Ishikawa (cell line): ENCODE results near the gene CD83.

Experiments used
- CREB1 ChIP-seq: IDR thresholded peaks from 2 replicates; pipeline ENCODE4 v1.6.1; 2012; ENCODE audit warnings: low read depth
- EGR1 ChIP-seq: IDR thresholded peaks from 2 replicates; pipeline ENCODE4 v1.6.1; 2012
- EP300 ChIP-seq: IDR thresholded peaks from 2 replicates; pipeline ENCODE4 v1.6.1; 2012; ENCODE audit warnings: borderline replicate concordance
- FOXM1 ChIP-seq: IDR thresholded peaks from 2 replicates; pipeline ENCODE4 v1.6.1; 2012; ENCODE audit warnings: low read depth, borderline replicate concordance
- RAD21 ChIP-seq: IDR thresholded peaks from 2 replicates; pipeline ENCODE4 v1.6.1; 2012; ENCODE audit warnings: low read depth
- TAF1 ChIP-seq: IDR thresholded peaks from 2 replicates; pipeline ENCODE4 v1.6.1; 2012; ENCODE audit warnings: low read depth, mild to moderate bottlenecking
- TCF12 ChIP-seq: IDR thresholded peaks from 2 replicates; pipeline ENCODE4 v1.6.1; 2012; ENCODE audit warnings: low read depth
- YY1 ChIP-seq: IDR thresholded peaks from 2 replicates; pipeline ENCODE4 v1.6.1; 2012; ENCODE audit warnings: low read depth
- ZBTB7A ChIP-seq: IDR thresholded peaks from 2 replicates; pipeline ENCODE4 v1.6.1; 2012; ENCODE audit warnings: low read depth
- TF ChIP-seq, protein P1 (sequence below): IDR thresholded peaks from 2 replicates; pipeline ENCODE4 v1.6.1; 2012
- TF ChIP-seq, protein P2 (sequence below): IDR thresholded peaks from 2 replicates; pipeline ENCODE4 v1.6.1; 2012
- TF ChIP-seq, protein P3 (sequence below): IDR thresholded peaks from 2 replicates; pipeline ENCODE4 v1.6.1; 2012; ENCODE audit warnings: low read depth, mild to moderate bottlenecking

DNA sequence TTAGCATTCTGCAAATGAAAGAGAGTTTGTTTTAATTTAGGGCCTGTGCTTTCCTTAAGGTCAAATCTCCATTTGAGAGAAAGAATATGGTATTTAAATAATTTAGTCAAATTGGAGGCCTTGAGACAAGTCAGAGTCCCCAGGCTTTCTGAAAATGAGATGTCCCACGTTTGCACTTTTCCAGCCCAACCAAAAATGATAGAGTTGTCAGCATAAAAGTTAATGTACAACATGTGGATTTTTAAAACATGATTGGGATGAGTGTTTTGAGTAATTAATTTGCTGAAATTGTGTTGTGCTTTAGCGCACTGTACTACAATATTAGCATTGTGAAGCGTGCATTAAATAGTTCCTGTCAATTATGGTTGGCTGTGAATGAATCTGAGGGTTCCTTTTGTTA is 10.0 kb downstream of the CD83 start:
- no peak for TF ChIP-seq RAD21
- no peak for TF ChIP-seq TAF1
- TF ChIP-seq CREB1, result no peak
- TF ChIP-seq, protein P1, sequence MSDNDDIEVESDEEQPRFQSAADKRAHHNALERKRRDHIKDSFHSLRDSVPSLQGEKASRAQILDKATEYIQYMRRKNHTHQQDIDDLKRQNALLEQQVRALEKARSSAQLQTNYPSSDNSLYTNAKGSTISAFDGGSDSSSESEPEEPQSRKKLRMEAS, result no peak
- no peak for TF ChIP-seq EP300
- no peak for TF ChIP-seq ZBTB7A
- TF ChIP-seq TCF12, result no peak
- TF ChIP-seq YY1, result no peak
- TF ChIP-seq FOXM1, result no peak
- TF ChIP-seq, protein P2, sequence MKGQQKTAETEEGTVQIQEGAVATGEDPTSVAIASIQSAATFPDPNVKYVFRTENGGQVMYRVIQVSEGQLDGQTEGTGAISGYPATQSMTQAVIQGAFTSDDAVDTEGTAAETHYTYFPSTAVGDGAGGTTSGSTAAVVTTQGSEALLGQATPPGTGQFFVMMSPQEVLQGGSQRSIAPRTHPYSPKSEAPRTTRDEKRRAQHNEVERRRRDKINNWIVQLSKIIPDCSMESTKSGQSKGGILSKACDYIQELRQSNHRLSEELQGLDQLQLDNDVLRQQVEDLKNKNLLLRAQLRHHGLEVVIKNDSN, result no peak
- TF ChIP-seq, protein P3, sequence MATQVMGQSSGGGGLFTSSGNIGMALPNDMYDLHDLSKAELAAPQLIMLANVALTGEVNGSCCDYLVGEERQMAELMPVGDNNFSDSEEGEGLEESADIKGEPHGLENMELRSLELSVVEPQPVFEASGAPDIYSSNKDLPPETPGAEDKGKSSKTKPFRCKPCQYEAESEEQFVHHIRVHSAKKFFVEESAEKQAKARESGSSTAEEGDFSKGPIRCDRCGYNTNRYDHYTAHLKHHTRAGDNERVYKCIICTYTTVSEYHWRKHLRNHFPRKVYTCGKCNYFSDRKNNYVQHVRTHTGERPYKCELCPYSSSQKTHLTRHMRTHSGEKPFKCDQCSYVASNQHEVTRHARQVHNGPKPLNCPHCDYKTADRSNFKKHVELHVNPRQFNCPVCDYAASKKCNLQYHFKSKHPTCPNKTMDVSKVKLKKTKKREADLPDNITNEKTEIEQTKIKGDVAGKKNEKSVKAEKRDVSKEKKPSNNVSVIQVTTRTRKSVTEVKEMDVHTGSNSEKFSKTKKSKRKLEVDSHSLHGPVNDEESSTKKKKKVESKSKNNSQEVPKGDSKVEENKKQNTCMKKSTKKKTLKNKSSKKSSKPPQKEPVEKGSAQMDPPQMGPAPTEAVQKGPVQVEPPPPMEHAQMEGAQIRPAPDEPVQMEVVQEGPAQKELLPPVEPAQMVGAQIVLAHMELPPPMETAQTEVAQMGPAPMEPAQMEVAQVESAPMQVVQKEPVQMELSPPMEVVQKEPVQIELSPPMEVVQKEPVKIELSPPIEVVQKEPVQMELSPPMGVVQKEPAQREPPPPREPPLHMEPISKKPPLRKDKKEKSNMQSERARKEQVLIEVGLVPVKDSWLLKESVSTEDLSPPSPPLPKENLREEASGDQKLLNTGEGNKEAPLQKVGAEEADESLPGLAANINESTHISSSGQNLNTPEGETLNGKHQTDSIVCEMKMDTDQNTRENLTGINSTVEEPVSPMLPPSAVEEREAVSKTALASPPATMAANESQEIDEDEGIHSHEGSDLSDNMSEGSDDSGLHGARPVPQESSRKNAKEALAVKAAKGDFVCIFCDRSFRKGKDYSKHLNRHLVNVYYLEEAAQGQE, result no peak
- TF ChIP-seq EGR1, result no peak
